SU-DHL-6 (cell line): ENCODE results near the gene TRAK2.

Experiments used
- H2AFZ ChIP-seq: fragments of 200-600 bp; sonication (generic); 2 replicates; pipeline ENCODE4 v1.6.1; 2014; ENCODE audit warnings: low read depth, mild to moderate bottlenecking, moderate library complexity, mixed read lengths, antibody characterized with exemption, low read length; ENCODE audit not compliant: severe bottlenecking
- H3F3A ChIP-seq: fragments of 200-600 bp; shearing (Covaris generic); 2 replicates; pipeline ENCODE4 v1.6.0; 2016; ENCODE audit warnings: antibody characterized with exemption, mild to moderate bottlenecking; ENCODE audit not compliant: insufficient read depth
- H3K27ac ChIP-seq: fragments of 200-600 bp; sonication (generic); 2 replicates; pipeline ENCODE4 v1.5.1; 2016; ENCODE audit warnings: low read depth, mild to moderate bottlenecking, low read length, moderate library complexity, mixed read lengths
- H3K27me3 ChIP-seq: fragments of 200-600 bp; sonication (generic), shearing (Covaris generic); 2 replicates; pipeline ENCODE4 v1.6.0; 2014; ENCODE audit warnings: mild to moderate bottlenecking, low read length
- H3K36me3 ChIP-seq: fragments of 200-600 bp; sonication (generic); 2 replicates; pipeline ENCODE4 v1.6.1; 2014; ENCODE audit warnings: mild to moderate bottlenecking, low read length, mixed read lengths
- H3K4me2 ChIP-seq: fragments of 300-600, 200-600 bp; shearing (Covaris generic), sonication (generic); 2 replicates; pipeline ENCODE4 v1.6.0; 2014; ENCODE audit warnings: low read length, low read depth, mild to moderate bottlenecking; ENCODE audit not compliant: poor library complexity, severe bottlenecking
- H3K4me3 ChIP-seq: fragments of 200-600 bp; sonication (generic); 2 replicates; pipeline ENCODE4 v1.5.1; 2014; ENCODE audit warnings: antibody characterized with exemption, low read length, mild to moderate bottlenecking, mixed read lengths; ENCODE audit not compliant: insufficient read depth, poor library complexity, severe bottlenecking
- H3K79me2 ChIP-seq: fragments of 200-600 bp; sonication (generic); 2 replicates; pipeline ENCODE4 v1.6.1; 2014; ENCODE audit warnings: mild to moderate bottlenecking, low read length, moderate library complexity; ENCODE audit not compliant: insufficient read depth
- H3K9ac ChIP-seq: fragments of 200-600 bp; sonication (generic); 2 replicates; pipeline ENCODE4 v1.7.0; 2014; ENCODE audit warnings: mild to moderate bottlenecking, low read length
- H3K9me2 ChIP-seq: fragments of 200-600 bp; sonication (generic); replicated peaks from 2 replicates; pipeline ENCODE4 v1.6.1; 2014; ENCODE audit warnings: low read length; ENCODE audit not compliant: insufficient read depth
- H3K9me3 ChIP-seq: fragments of 200-600 bp; sonication (generic); 2 replicates; pipeline ENCODE4 v1.6.1; 2014; ENCODE audit warnings: low read length, mixed read lengths; ENCODE audit not compliant: insufficient read depth
- H4K20me1 ChIP-seq: fragments of 200-600 bp; sonication (generic); 2 replicates; pipeline ENCODE4 v1.6.1; 2014; ENCODE audit warnings: low read depth, mild to moderate bottlenecking, antibody characterized with exemption, low read length, moderate library complexity, mixed read lengths
- CTCF ChIP-seq: fragments of 200-600 bp; sonication (generic); IDR thresholded peaks from one replicate; pipeline ENCODE4 v1.5.1; 2017; ENCODE audit warnings: antibody characterized with exemption, mild to moderate bottlenecking, low read length, moderate library complexity; ENCODE audit not compliant: insufficient read depth, poor library complexity, severe bottlenecking
- EZH2phosphoT487 ChIP-seq: fragments of 200-600 bp; sonication (generic), shearing (Covaris generic); conservative IDR thresholded peaks from 2 replicates; pipeline ENCODE4 v1.6.1; 2018; ENCODE audit warnings: mild to moderate bottlenecking, antibody characterized with exemption, low read length, moderate library complexity, mixed read lengths

The TRAK2 gene

GRCh38 chr2:201403880-201404279 is 47.4 kb downstream of the TRAK2 start:
- Histone ChIP-seq H3K79me2 (no peaks in the 10 kb centered on the region), H3K27me3 (no peaks in the 10 kb centered on the region), H3K36me3 (no peaks in the 10 kb centered on the region), H2AFZ (no peak overlapping the region), H3K4me2 (no peak overlapping the region), H3K9ac (no peak overlapping the region), H3K9me3 (no peaks in the 10 kb centered on the region), H3K4me3 (no peak overlapping the region), H4K20me1 (no peaks in the 10 kb centered on the region), H3F3A (no peaks in the 10 kb centered on the region), H3K27ac (no peak overlapping the region), H3K9me2 (no peaks in the 10 kb centered on the region)
- TF ChIP-seq EZH2phosphoT487 (no peak), CTCF (no peak)

- no peak overlapping the region for H3K9ac ChIP-seq
- no peak for TF ChIP-seq EZH2phosphoT487
- TF ChIP-seq CTCF, result no peak
- H3K4me2 ChIP-seq, result no peak overlapping the region
- H3K79me2 ChIP-seq, result no peaks in the 10 kb centered on the region
- H3K9me2 ChIP-seq, result no peaks in the 10 kb centered on the region
- H3K27ac ChIP-seq, result no peak overlapping the region
- no peaks in the 10 kb centered on the region for H3K27me3 ChIP-seq
- H2AFZ ChIP-seq, result no peak overlapping the region
- no peaks in the 10 kb centered on the region for H4K20me1 ChIP-seq
- no peak overlapping the region for H3K4me3 ChIP-seq
- H3K9me3 ChIP-seq, result no peaks in the 10 kb centered on the region
- no peaks in the 10 kb centered on the region for H3F3A ChIP-seq
- no peaks in the 10 kb centered on the region for H3K36me3 ChIP-seq
Observed at GRCh38 chr2:201402651-201403562, 48.4 kb downstream of the TRAK2 start.

- no peak for TF ChIP-seq EZH2phosphoT487
- no peak for TF ChIP-seq CTCF
- Histone ChIP-seq H3K9ac (no peak overlapping the region), H3K4me2 (no peak overlapping the region), H3K9me3 (no peaks in the 10 kb centered on the region), H3K9me2 (no peaks in the 10 kb centered on the region), H3K79me2 (no peaks in the 10 kb centered on the region), H2AFZ (no peak overlapping the region), H3F3A (no peaks in the 10 kb centered on the region), H3K36me3 (no peaks in the 10 kb centered on the region), H3K27ac (no peak overlapping the region), H3K27me3 (no peaks in the 10 kb centered on the region), H4K20me1 (no peaks in the 10 kb centered on the region), H3K4me3 (no peak overlapping the region)
Observed at GRCh38 chr2:201401815-201402214, 49.4 kb downstream of the TRAK2 start.
